Liver (tissue), 9 donors: Measurements from ENCODE around the gene UNC5A. TPM values are rescaled to one million over a fixed set of nuclear protein-coding genes. Genes with fewer than 3 reads are reported as not detected.

Experiments
- DNase-seq: peaks from one replicate; pipeline ENCODE4 v3.0.0-alpha.2; 2017; ENCODE audit warnings: low spot score
- H3K27ac ChIP-seq, 2 donors: one replicate each; pipeline ENCODE4 v1.7.0; 2013; ENCODE audit warnings: inconsistent platforms in 2 of 2, low read length in 2 of 2, control low read depth in 1 of 2, low read depth in 1 of 2, mild to moderate bottlenecking in 1 of 2
- H3K27me3 ChIP-seq, 4 donors: one replicate each; pipeline versions ENCODE4 v1.6.1 to v1.7.0; 2013; ENCODE audit warnings: low read length in 3 of 4, inconsistent platforms in 1 of 4, mild to moderate bottlenecking in 1 of 4, moderate library complexity in 1 of 4; ENCODE audit not compliant: control insufficient read depth in 4 of 4, insufficient read depth in 4 of 4
- H3K36me3 ChIP-seq, 4 donors: one replicate each; pipeline versions ENCODE4 v1.6.1 to v1.7.0; 2013; ENCODE audit warnings: low read length in 3 of 4, mild to moderate bottlenecking in 3 of 4, low read depth in 1 of 4, moderate library complexity in 1 of 4; ENCODE audit not compliant: control insufficient read depth in 4 of 4, insufficient read depth in 3 of 4
- H3K4me1 ChIP-seq, 4 donors: one replicate each; pipeline versions ENCODE4 v1.6.1 to v1.7.0; 2013; ENCODE audit warnings: low read length in 3 of 4, mild to moderate bottlenecking in 3 of 4, moderate library complexity in 1 of 4; ENCODE audit not compliant: control insufficient read depth in 4 of 4, insufficient read depth in 4 of 4
- H3K4me3 ChIP-seq, 3 donors: one replicate each; pipeline versions ENCODE4 v1.6.1 to v1.7.0; 2013; ENCODE audit warnings: low read length in 3 of 3, control low read depth in 1 of 3, low read depth in 1 of 3, mild to moderate bottlenecking in 1 of 3
- H3K9ac ChIP-seq, 2 donors: one replicate each; pipeline ENCODE4 v1.7.0; 2013; ENCODE audit warnings: low read length in 2 of 2, mild to moderate bottlenecking in 2 of 2, moderate library complexity in 2 of 2, control low read depth in 1 of 2, low read depth in 1 of 2
- H3K9me3 ChIP-seq, 4 donors: one replicate each; pipeline versions ENCODE4 v1.6.1 to v1.7.0; 2013; ENCODE audit warnings: low read length in 3 of 4; ENCODE audit not compliant: control insufficient read depth in 4 of 4
- CTCF ChIP-seq: fragments of 150-350 bp; IDR thresholded peaks from 2 replicates; pipeline ENCODE4 v1.5.1; 2017; ENCODE audit warnings: improper control_type of control experiment, low read depth, low read length; ENCODE audit not compliant: missing input control
- EGR1 ChIP-seq, 2 donors: IDR thresholded peaks; 2 replicates each; pipeline ENCODE4 v1.6.1; 2016 to 2018; ENCODE audit warnings: antibody characterized with exemption in 2 of 2, low read depth in 2 of 2
- FOXA1 ChIP-seq: IDR thresholded peaks from 2 replicates; pipeline ENCODE4 v1.6.1; 2016; ENCODE audit warnings: antibody characterized with exemption
- FOXA2 ChIP-seq: IDR thresholded peaks from 2 replicates; pipeline ENCODE4 v1.6.1; 2016; ENCODE audit warnings: antibody characterized with exemption
- GABPA ChIP-seq, 2 donors: IDR thresholded peaks in 1 of 2; conservative IDR thresholded peaks in 1 of 2; 2 replicates each; pipeline ENCODE4 v1.6.1; 2016; ENCODE audit warnings: antibody characterized with exemption in 2 of 2, mild to moderate bottlenecking in 1 of 2, moderate library complexity in 1 of 2
- HNF4A ChIP-seq, 2 donors: conservative IDR thresholded peaks; 2 replicates each; pipeline ENCODE4 v1.6.1; 2016; ENCODE audit warnings: antibody characterized with exemption in 2 of 2, mild to moderate bottlenecking in 2 of 2
- HNF4G ChIP-seq: IDR thresholded peaks from 2 replicates; pipeline ENCODE4 v1.6.1; 2016; ENCODE audit warnings: antibody characterized with exemption
- JUND ChIP-seq, 2 donors: IDR thresholded peaks; 2 replicates each; pipeline ENCODE4 v1.6.1; 2016; ENCODE audit warnings: antibody characterized with exemption in 2 of 2
- MAX ChIP-seq: IDR thresholded peaks from 2 replicates; pipeline ENCODE4 v1.6.1; 2016; ENCODE audit warnings: antibody characterized with exemption
- NR2F2 ChIP-seq: IDR thresholded peaks from 2 replicates; pipeline ENCODE4 v1.6.1; 2016; ENCODE audit warnings: antibody characterized with exemption
- REST ChIP-seq: IDR thresholded peaks from 2 replicates; pipeline ENCODE4 v1.6.1; 2016; ENCODE audit warnings: antibody characterized with exemption, mild to moderate bottlenecking
- RXRA ChIP-seq, 2 donors: IDR thresholded peaks; 2 replicates each; pipeline ENCODE4 v1.6.1; 2017 to 2018; ENCODE audit warnings: antibody characterized with exemption in 2 of 2, mild to moderate bottlenecking in 1 of 2
- TAF1 ChIP-seq: conservative IDR thresholded peaks from 2 replicates; pipeline ENCODE4 v1.6.1; 2016; ENCODE audit warnings: antibody characterized with exemption, mild to moderate bottlenecking
- ZBTB33 ChIP-seq: IDR thresholded peaks from 2 replicates; pipeline ENCODE4 v1.6.1; 2016; ENCODE audit warnings: antibody characterized with exemption
- WGBS: extraction: QIAGEN DNeasy Blood & Tissue Kit; methylation state at CpG from one replicate; pipeline ENCODE4 v1.1.7; 2013; 5-methylcytosine and 5-hydroxymethylcytosine counted together
- polyA plus RNA-seq, 2 donors: library from polyadenylated mRNA; stranded (reverse) in 1 of 2; unstranded in 1 of 2; fragments of 200-250 nt in 1 of 2; fragments of >200 nt in 1 of 2; fragmentation: Nextera tagmentation in 1 of 2; extraction: Ambion mirVana in 1 of 2; gene quantifications; one replicate each; pipeline versions ENCODE4 v1.2.1 to v1.2.3, GENCODE V29; 2013 to 2015
- total RNA-seq, 2 donors: library from RNA; depleted of rRNA; stranded (reverse); fragments of >200 nt; gene quantifications; one replicate each; pipeline ENCODE4 v1.2.3, GENCODE V29; 2014
- donor health status: healthy.
- donor health status: healthy.
- donor health status: healthy.
- donor health status: healthy.
- donor health status: healthy.

Gene UNC5A
- total and polyA plus RNA-seq, 4 donors, result under 0.01 to 0.07 (median 0.03) TPM; not detected in 1

- Histone ChIP-seq H3K9ac (no peak overlapping the region), H3K4me1 (no peaks in the 10 kb centered on the region), H3K4me3 (no peak overlapping the region), H3K27me3 (no peaks in the 10 kb centered on the region), H3K36me3 (no peaks in the 10 kb centered on the region), H3K27ac (no peak overlapping the region), H3K9me3 (no peaks in the 10 kb centered on the region)
- TF ChIP-seq HNF4G, result no peak
- TF ChIP-seq EGR1 (IDR thresholded peaks at IDR 0.05; ENCODE audit: low read depth in 2 of 2), result no peak
- TF ChIP-seq ZBTB33, result no peak
- TF ChIP-seq CTCF, result no peak
- TF ChIP-seq GABPA (IDR thresholded peaks at IDR 0.05 in 1 of 2, conservative IDR thresholded peaks at IDR 0.05 in 1 of 2), result no peak
- no peak for TF ChIP-seq HNF4A (conservative IDR thresholded peaks at IDR 0.05)
- TF ChIP-seq FOXA1, result no peak
- no peak for DNase-seq
- WGBS, result 91% methylated on average over 26 of the region's 26 CpGs
These were observed 70.1 kb downstream of the UNC5A start for GRCh38 chr5:176880366-176881020.

GRCh38 chr5:176881021-176881749, 70.8 kb downstream of the UNC5A start:
- no peak overlapping the region for H3K27ac ChIP-seq
- no peak overlapping the region for H3K9ac ChIP-seq
- no peaks in the 10 kb centered on the region for H3K27me3 ChIP-seq
- no peak for DNase-seq
- no peaks in the 10 kb centered on the region for H3K9me3 ChIP-seq
- 92% methylated on average over 28 of the region's 28 CpGs for WGBS
- H3K36me3 ChIP-seq, result no peaks in the 10 kb centered on the region
- no peaks in the 10 kb centered on the region for H3K4me1 ChIP-seq
- no peak overlapping the region for H3K4me3 ChIP-seq
- TF ChIP-seq FOXA1 (no peak), NR2F2 (no peak), HNF4G (no peak), RXRA (IDR thresholded peaks at IDR 0.05) (no peak)

GRCh38 chr5:176881816-176882566, 71.6 kb downstream of the UNC5A start:
- Histone ChIP-seq H3K27me3 (no peaks in the 10 kb centered on the region), H3K9me3 (no peaks in the 10 kb centered on the region), H3K9ac (no peak overlapping the region), H3K4me3 (no peak overlapping the region), H3K27ac (no peak overlapping the region), H3K36me3 (no peaks in the 10 kb centered on the region), H3K4me1 (no peaks in the 10 kb centered on the region)
- no peak for DNase-seq
- WGBS, result 92% methylated on average over 25 of the region's 25 CpGs
- no peak for TF ChIP-seq FOXA2
- no peak for TF ChIP-seq ZBTB33
- no peak for TF ChIP-seq HNF4G
- no peak for TF ChIP-seq MAX
- no peak for TF ChIP-seq TAF1
- TF ChIP-seq REST, result no peak
- TF ChIP-seq GABPA (IDR thresholded peaks at IDR 0.05 in 1 of 2, conservative IDR thresholded peaks at IDR 0.05 in 1 of 2), result no peak
- TF ChIP-seq JUND (IDR thresholded peaks at IDR 0.05), result no peak
- TF ChIP-seq RXRA (IDR thresholded peaks at IDR 0.05), result no peak
